Endothelial cell of umbilical vein (primary cell): ENCODE results near the gene HABP2. TPM values are rescaled to one million over a fixed set of nuclear protein-coding genes. Genes with fewer than 3 reads are reported as not detected.

Experiments used
- BruUV-seq: library from RNA; stranded (reverse); fragments of 400-500 nt; replicated peaks from 2 replicates; lab custom pipeline; 2021; lab: Mats Ljungman, UMichigan
- CTCF ChIA-PET: fragments of 300-600, 350-600 bp; sonication (Branson Sonifier 250); formaldehyde crosslinking; loops from one replicate; lab custom pipeline; 2021; ENCODE audit warnings: antibody characterized with exemption, inconsistent platforms; lab: Charles Lee
- POLR2A ChIA-PET: fragments of 300-600, 350-600 bp; sonication (Branson Sonifier 250); formaldehyde crosslinking; loops from one replicate; lab custom pipeline; 2021; ENCODE audit warnings: antibody characterized with exemption, inconsistent platforms; lab: Charles Lee
- DNase-seq: peaks from one replicate; pipeline ENCODE4 v3.0.0-alpha.2; 2011; ENCODE audit warnings: low read depth, low spot score
- FAIRE-seq: peaks from 2 replicates; lab custom pipeline; 2011; peaks lifted over from hg19 to GRCh38; lab: Jason Lieb, UNC
- H2AFZ ChIP-seq: 2 replicates; pipeline ENCODE4 v1.6.0; 2012; ENCODE audit warnings: low read depth, low read length, control low read depth, inconsistent platforms
- H3K27ac ChIP-seq: 2 replicates; pipeline ENCODE4 v1.5.1; 2011; ENCODE audit warnings: low read depth, mild to moderate bottlenecking, control low read depth, low read length, moderate library complexity; ENCODE audit not compliant: insufficient read depth
- H3K27me3 ChIP-seq, 2 experiments: 2 replicates each; pipeline versions ENCODE4 v1.6.0 to v1.6.1; 2011; ENCODE audit warnings: low read length in 2 of 2, mixed read lengths in 1 of 2; ENCODE audit not compliant: control insufficient read depth in 2 of 2, insufficient read depth in 2 of 2
- H3K36me3 ChIP-seq, 2 experiments: 2 replicates in 1 of 2; 3 replicates in 1 of 2; pipeline ENCODE4 v1.5.1; 2011; ENCODE audit warnings: low read length in 2 of 2, mild to moderate bottlenecking in 1 of 2, moderate library complexity in 1 of 2; ENCODE audit not compliant: control insufficient read depth in 2 of 2, insufficient read depth in 2 of 2; ENCODE audit errors: extremely low read depth in 1 of 2
- H3K4me1 ChIP-seq: 3 replicates; pipeline ENCODE4 v1.5.1; 2011; ENCODE audit warnings: mild to moderate bottlenecking, low read length; ENCODE audit not compliant: control insufficient read depth, insufficient read depth; ENCODE audit errors: extremely low read depth
- H3K4me2 ChIP-seq: 2 replicates; pipeline ENCODE4 v1.6.1; 2011; ENCODE audit warnings: low read length, control low read depth, mixed read lengths; ENCODE audit not compliant: insufficient read depth
- H3K4me3 ChIP-seq, 3 experiments: fragments of 200-600 bp in 1 of 3; sonication (generic), shearing (Covaris generic) in 1 of 3; replicated peaks in 1 of 3; 2 replicates each; pipeline ENCODE4 v1.5.1; 2011 to 2016; ENCODE audit warnings: control low read depth in 3 of 3, low read length in 3 of 3, mild to moderate bottlenecking in 2 of 3, inconsistent platforms in 1 of 3, low read depth in 1 of 3, moderate library complexity in 1 of 3; ENCODE audit not compliant: insufficient read depth in 1 of 3
- H3K79me2 ChIP-seq: 2 replicates; pipeline ENCODE4 v1.6.0; 2012; ENCODE audit warnings: low read length, inconsistent platforms; ENCODE audit not compliant: control insufficient read depth, insufficient read depth
- H3K9ac ChIP-seq: replicated peaks from 2 replicates; pipeline ENCODE3; 2011; ENCODE audit warnings: low read length, control low read depth; ENCODE audit not compliant: insufficient read depth; ENCODE audit errors: extremely low read depth
- H3K9me1 ChIP-seq: replicated peaks from 3 replicates; pipeline ENCODE4 v1.6.0; 2011; ENCODE audit warnings: mild to moderate bottlenecking, low read length; ENCODE audit not compliant: control insufficient read depth, insufficient read depth; ENCODE audit errors: extremely low read depth
- H3K9me3 ChIP-seq: replicated peaks from 2 replicates; pipeline ENCODE4 v1.5.1; 2012; ENCODE audit warnings: low read length, inconsistent platforms; ENCODE audit not compliant: control insufficient read depth, insufficient read depth
- H4K20me1 ChIP-seq: replicated peaks from 2 replicates; pipeline ENCODE3; 2011; ENCODE audit warnings: mild to moderate bottlenecking, low read length; ENCODE audit not compliant: control insufficient read depth, insufficient read depth; ENCODE audit errors: extremely low read depth
- EZH2 ChIP-seq: IDR thresholded peaks from 2 replicates; pipeline ENCODE4 v1.6.1; 2012; ENCODE audit warnings: borderline replicate concordance, low read depth, mild to moderate bottlenecking, moderate library complexity, low read length, inconsistent platforms; ENCODE audit not compliant: severe bottlenecking
- FOS ChIP-seq: IDR thresholded peaks from 2 replicates; pipeline ENCODE4 v1.6.1; 2011; ENCODE audit warnings: mild to moderate bottlenecking, low read length, moderate library complexity, borderline replicate concordance; ENCODE audit not compliant: insufficient read depth
- GATA2 ChIP-seq: IDR thresholded peaks from 2 replicates; pipeline ENCODE4 v1.7.0; 2011; ENCODE audit warnings: low read depth, mild to moderate bottlenecking, moderate library complexity, mixed read lengths, low read length; ENCODE audit not compliant: insufficient read length, insufficient read depth
- JUN ChIP-seq: IDR thresholded peaks from 2 replicates; pipeline ENCODE4 v1.6.1; 2011; ENCODE audit warnings: borderline replicate concordance, low read depth; ENCODE audit not compliant: insufficient read length, insufficient read depth
- MYC ChIP-seq: IDR thresholded peaks from one replicate; pipeline ENCODE4 v1.6.1; 2011; ENCODE audit warnings: mild to moderate bottlenecking, low read depth, low read length
- POLR2A ChIP-seq: IDR thresholded peaks from 2 replicates; pipeline ENCODE4 v1.6.1; 2012; ENCODE audit warnings: low read depth, mild to moderate bottlenecking, control low read depth, low read length
- POLR2AphosphoS5 ChIP-seq: IDR thresholded peaks from 2 replicates; pipeline ENCODE4 v1.6.1; 2012; ENCODE audit warnings: low read depth, mild to moderate bottlenecking, control low read depth, low read length, moderate library complexity; ENCODE audit not compliant: insufficient read depth
- dilution Hi-C: fragments of 300-500 bp; cut with MboI; formaldehyde crosslinking; loops from one replicate; pipeline ENCODE4 v1.15.0; 2019; ENCODE audit warnings: low sequenced_read_pairs; ENCODE audit not compliant: extremely low pct_ligation_motif_present
- intact Hi-C: fragments of 100-400 bp; cut with micrococcal nuclease; formaldehyde crosslinking; loops from one replicate; pipeline ENCODE4 v1.10.0; 2022
- polyA plus RNA-seq, 4 experiments: library from polyadenylated mRNA; depleted of rRNA in 3 of 4; stranded (reverse) in 3 of 4; unstranded in 1 of 4; fragments of >200 nt; gene quantifications; 2 replicates each; pipeline versions ENCODE4 v1.2.1 to v1.2.3, GENCODE V29; 2011 to 2012; ENCODE audit warnings: missing spikeins in 1 of 4
- total RNA-seq: library from RNA; stranded (reverse); gene quantifications from 2 replicates; pipeline ENCODE4 v1.2.3, GENCODE V29; 2021
- TF ChIP-seq, protein P1 (sequence below): IDR thresholded peaks from 2 replicates; pipeline ENCODE4 v1.6.1; 2011; ENCODE audit not compliant: insufficient read depth, insufficient read length
- TF ChIP-seq, protein P2 (sequence below), 2 donors: IDR thresholded peaks; 1 replicate in 1 of 2; 2 replicates in 1 of 2; pipeline ENCODE4 v1.5.1; 2011; ENCODE audit warnings: low read length in 2 of 2, mild to moderate bottlenecking in 2 of 2, moderate library complexity in 2 of 2, control low read depth in 1 of 2, inconsistent platforms in 1 of 2, low read depth in 1 of 2; ENCODE audit not compliant: insufficient read depth in 1 of 2; ENCODE audit errors: extremely low read depth in 1 of 2

The HABP2 gene
- total and polyA plus RNA-seq, 2 donors (not counting 3 experiments of a cell fraction or from before 2014, with no cell fraction given) = 0.04 TPM; not detected in 1

DNA sequence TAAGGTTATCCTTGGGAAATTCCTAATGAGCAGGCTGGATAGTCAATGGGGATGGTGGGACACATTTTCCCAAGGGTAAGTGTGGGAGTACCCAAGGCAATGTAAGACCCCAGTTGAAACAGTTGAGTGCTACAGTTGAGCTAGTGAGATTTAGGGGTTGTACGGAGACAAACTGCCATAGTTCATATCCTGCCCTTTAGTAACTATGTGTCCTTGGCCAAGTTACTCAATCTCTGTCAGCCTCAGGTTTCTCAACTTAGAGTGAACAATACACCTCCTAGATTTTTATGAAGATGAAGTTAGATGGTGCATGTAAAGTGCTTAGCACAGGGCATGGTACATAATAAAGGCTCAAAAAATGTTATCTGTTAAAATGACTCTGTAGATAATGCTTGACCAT, 20.5 kb downstream of the HABP2 start:
- DNase-seq (no peak), FAIRE-seq (no peak)
- Histone ChIP-seq H3K27ac (no peak overlapping the region), H3K9me3 (no peaks in the 10 kb centered on the region), H4K20me1 (no peaks in the 10 kb centered on the region), H2AFZ (no peak overlapping the region), H3K36me3 (no peaks in the 10 kb centered on the region), H3K27me3 (peaks cover 0 to 2% of the 10 kb centered on the region in 2 experiments), H3K9me1 (no peaks in the 10 kb centered on the region), H3K4me2 (no peak overlapping the region), H3K4me3 (no peak overlapping the region), H3K79me2 (no peaks in the 10 kb centered on the region), H3K4me1 (no peaks in the 10 kb centered on the region), H3K9ac (no peak overlapping the region)
- dilution Hi-C loops (no loop called here), intact Hi-C loops (no loop called here)
- CTCF ChIA-PET = interaction anchor here (1.1 to 1.9 kb wide), 3 partner anchors 10 kb away, joined by 3 to 8 read pairs (median 3); no protein-coding TSS in a partner anchor
- BruUV-seq = no TSS peak
- POLR2A ChIA-PET = no interaction called here
- TF ChIP-seq, protein P1, sequence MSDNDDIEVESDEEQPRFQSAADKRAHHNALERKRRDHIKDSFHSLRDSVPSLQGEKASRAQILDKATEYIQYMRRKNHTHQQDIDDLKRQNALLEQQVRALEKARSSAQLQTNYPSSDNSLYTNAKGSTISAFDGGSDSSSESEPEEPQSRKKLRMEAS = no peak
- TF ChIP-seq MYC = no peak
- no peak for TF ChIP-seq GATA2
- TF ChIP-seq JUN = no peak
- TF ChIP-seq POLR2AphosphoS5 = no peak
- TF ChIP-seq, protein P2, sequence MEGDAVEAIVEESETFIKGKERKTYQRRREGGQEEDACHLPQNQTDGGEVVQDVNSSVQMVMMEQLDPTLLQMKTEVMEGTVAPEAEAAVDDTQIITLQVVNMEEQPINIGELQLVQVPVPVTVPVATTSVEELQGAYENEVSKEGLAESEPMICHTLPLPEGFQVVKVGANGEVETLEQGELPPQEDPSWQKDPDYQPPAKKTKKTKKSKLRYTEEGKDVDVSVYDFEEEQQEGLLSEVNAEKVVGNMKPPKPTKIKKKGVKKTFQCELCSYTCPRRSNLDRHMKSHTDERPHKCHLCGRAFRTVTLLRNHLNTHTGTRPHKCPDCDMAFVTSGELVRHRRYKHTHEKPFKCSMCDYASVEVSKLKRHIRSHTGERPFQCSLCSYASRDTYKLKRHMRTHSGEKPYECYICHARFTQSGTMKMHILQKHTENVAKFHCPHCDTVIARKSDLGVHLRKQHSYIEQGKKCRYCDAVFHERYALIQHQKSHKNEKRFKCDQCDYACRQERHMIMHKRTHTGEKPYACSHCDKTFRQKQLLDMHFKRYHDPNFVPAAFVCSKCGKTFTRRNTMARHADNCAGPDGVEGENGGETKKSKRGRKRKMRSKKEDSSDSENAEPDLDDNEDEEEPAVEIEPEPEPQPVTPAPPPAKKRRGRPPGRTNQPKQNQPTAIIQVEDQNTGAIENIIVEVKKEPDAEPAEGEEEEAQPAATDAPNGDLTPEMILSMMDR (IDR thresholded peaks at IDR 0.05; ENCODE audit: extremely low read depth in 1 of 2, insufficient read depth in 1 of 2, low read depth in 1 of 2, low read length in 2 of 2) = no peak
- no peak for TF ChIP-seq EZH2
- no peak for TF ChIP-seq FOS
- TF ChIP-seq POLR2A = no peak
